HG03565 (cell line): ENCODE data around the gene RER1.

Source experiments
- ATAC-seq: cut with Tn5 transposase; IDR thresholded peaks from one replicate; pipeline ENCODE4 v1.9.1; 2021; ENCODE audit warnings: mild to moderate bottlenecking, moderate library complexity; ENCODE audit not compliant: unreplicated experiment

The RER1 gene, protein sequence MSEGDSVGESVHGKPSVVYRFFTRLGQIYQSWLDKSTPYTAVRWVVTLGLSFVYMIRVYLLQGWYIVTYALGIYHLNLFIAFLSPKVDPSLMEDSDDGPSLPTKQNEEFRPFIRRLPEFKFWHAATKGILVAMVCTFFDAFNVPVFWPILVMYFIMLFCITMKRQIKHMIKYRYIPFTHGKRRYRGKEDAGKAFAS

DNA sequence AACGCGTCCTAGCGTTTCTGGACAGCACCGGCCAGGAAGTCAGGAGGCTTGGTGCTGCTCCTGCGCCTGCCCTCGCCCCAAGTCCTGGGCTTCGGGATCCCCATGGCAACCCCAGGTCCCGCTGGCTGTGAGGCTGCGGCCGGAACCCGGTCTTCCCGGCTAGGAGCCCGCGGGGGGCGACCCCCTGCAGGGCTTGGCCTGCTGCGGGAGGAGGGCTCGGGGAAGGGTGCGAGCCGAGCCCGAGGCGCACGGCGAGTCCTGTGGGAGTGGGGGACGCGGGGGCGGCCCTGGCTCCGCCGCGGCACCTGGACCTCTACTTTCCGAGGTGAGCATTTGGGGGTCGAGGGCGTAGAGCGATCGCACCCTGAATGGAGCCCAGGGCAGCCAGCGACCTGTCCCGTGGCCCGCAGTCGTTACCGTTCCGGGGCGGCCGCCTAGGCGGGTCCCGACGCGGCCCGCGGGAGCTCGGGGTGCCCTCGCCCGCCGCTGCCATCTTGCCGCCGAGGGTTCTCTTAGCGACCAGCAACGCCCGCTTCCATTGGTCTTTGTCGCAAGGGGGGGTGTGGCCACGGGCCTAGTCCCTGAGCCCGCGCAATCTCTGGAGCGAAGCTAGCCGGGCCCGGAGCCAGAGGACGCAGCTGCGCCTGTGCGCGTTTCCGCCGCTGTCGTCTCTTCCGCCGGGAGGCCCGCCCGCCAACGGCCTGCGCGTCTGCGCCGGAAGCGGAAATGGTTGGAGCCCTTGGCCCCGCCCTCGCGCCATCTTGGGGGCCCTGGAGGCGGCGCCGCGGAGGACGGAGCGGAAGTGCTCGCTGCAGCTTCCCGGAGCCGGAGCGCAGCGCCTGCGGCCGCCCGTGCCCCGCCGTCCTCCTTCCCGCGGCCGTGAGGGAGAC, at the start of gene RER1, which contains the start of gene MORN1:
RER1 (plus strand) TSS at position 801 of the 890 bp plus-strand sequence. CDS start 3,950 bp downstream, outside the sequence.
MORN1 (minus strand) TSS at position 514 of the 890 bp plus-strand sequence; CDS start at position 493, 21 bp downstream.
- ATAC-seq, result peak; percentile 77

DNA sequence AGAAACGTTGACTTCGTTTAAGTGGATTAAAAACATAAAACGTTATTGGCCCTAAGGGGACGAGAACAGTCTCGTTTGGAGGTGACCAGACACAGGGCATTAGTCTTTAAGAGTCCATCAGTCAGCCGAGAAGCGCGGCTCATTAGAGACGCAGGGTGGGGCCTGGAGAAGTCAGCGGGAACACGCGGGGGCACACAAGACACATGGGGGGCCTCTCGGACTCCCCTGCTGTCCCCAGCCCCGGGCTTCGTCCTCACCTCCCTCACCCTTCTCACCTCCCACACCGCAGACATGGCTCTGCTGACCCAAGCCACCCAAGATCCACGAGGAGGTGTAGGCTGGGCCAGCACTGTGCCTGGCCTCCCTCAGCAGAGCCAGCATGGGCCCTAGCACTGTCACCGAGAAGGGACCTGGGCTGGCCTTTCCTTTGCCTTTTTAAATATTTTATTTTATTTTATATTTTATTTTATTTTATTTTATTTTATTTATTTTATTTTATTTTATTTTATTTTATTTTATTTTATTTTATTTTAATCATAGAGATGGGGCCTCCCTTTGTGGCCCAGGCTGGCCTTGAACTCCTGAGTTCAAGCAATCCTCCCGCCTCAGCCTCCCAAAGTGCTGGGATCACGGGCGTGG, 49.1 kb upstream of the RER1 start:
- ATAC-seq, result no peak

DNA sequence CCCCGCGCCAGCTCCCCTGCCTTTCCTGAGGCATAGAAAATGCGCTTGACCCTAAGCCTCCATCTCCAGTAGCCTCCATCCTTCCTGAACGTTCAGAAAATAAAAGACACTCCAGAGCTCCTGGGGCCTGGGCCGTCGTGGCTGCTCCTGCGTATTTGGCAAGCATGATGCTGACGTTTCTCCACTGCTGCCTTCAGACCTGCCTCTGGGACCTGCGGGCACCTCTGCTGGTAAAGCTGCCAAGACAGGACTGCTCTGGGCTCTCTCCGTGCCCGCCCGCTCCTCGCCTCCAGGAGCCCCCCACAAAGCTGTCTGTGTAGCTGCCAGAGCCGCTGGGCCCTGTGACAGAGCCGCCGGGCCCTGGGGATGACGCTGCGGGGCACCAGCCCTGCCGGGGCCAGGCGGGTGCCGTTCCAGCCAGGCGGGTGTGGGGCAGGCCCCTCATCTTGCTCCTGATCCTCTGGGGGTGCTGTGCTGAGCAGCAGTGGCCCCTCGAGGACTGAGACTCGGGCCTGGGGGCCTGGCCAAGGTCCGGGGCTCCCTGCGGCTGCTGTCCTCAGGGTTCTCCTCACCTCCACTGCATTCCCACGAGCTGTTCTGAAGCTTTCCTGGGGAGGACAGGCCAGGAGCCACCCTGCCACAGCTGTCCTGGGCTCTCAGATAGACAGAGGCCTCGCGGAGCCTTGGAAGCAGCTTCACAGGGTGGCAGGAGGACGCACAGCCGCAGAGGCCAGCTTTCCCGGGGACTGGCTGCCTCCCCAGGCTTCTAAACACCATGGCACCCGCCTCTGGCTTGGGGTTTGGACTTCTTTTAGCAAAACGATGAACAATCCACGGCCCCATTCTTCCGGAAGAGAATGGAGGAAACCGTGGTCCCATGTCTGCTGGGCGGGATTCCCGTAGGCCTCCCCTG, 48.4 kb upstream of the RER1 start:
- no peak for ATAC-seq

DNA sequence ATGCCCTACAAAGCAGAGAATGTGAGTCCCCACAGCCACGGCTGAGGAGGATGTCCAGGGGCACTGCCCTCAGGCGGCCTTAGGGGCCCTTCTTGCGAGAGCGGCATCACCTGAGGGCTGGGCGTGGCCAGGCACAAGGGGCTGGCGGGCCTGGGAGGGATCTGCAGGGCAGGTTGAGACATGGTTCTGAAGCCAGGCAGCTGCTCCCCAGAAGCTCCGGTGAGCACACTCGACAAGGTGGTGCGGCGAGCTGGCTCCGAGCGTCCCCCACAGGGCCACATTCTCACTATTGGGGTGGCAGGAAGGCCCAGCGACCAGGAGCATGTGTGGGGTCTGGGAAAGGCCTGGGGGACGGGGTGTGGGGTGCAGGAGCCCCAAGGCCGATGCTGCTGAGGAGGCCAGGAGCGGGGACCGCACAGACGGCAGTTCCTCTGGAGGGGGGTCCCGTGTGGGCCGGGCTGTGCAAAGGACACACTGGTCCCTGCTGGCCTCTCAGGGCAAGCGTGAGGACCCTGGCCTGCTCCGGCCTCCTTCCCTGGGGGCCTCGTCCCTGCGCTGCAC, 47.4 kb upstream of the RER1 start:
- no peak for ATAC-seq

DNA sequence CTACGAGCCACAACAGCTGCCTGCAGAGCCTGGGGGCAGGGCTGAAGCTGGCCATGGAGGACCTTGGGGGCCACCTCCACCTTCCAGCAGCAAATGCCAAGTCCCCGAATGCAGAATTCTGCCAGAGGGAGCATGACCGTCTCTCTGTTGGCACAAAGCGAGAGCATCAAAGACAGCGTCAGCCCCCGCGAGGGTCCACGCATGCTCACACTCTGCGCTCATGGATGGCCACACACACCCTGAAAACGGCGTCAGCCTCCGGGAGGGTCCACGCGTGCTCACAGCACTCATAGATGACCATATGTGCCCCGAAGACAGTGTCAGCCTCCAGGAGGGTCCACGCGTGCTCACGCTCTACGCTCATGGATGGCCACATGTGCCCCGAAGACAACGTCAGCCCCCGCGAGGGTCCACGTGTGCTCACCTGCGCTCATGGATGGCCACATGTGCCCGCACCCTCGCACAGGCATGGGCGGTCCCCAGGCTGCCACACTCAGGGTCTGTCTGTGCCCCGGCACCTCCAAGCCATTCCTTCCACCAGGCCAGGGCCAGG, 46.8 kb upstream of the RER1 start:
- no peak for ATAC-seq

DNA sequence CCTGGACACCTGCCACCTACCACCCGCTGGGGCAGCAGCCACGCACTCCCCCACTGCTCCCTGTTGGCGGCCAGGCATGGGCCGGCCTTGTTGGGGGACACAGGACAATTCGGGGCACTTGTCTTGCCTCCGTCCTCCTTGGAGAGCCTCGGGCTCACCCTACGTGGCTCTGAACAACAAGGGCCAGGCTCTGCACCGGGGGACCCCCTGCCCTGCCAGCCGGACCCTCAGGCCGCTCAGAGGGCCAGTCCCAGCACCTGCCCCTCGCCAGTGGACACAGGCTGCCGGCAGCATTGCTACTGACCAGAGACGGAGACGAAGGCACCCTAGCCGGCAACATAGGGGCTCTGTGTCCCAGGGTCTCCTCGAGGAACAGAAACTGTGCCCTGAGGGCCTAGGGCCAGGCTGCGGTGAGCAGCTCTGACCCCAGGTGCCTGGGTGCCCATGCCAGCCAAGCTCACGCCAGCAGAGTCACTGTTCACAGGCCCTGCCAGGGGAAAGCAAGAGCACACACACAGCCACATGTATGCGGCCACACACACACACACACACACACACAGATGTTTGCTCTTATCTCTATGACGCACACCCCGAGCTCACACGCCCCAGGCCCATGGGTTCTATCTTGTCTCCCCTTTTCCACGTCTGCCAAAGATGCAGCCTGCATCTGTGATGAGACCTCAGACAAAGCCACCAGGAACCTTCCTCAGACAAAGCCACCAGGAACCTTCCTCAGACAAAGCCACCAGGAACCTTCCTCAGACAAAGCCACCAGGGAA, 46.2 kb upstream of the RER1 start:
- no peak for ATAC-seq

DNA sequence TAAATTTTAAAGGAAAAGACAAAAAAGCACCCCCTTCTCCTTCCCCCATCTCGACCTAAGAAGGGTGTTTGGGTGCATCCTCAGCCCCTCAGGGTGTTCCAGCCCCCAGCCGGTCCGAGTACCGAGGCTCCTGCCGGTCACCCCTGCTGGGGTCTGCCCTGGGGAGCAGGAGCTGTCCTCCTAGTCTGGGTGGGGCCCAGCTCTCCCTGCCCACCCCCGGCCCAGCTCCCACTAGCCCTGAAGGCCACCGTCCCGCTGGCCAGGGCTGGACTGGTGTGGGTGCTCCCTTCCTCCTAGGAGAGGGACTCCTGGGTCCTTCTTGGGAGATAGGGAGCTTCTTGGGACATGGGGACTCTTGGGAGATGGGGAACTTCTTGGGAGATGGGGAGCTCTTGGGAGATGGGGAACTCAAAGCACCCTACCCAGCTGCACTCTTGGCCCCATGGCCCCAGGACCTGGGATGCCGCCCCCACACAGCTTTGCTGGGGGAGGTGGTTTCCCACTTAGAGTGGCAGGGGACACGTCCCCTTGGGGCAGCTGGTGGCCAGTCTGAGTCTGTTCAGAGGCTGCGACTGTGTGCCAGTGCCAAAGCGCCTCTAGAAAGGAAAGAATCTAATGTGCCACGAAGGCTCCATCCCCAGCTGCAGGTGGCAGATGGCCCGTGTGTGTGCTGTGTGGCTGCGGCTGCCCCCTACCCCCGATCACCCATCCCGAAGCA, 44.8 kb upstream of the RER1 start:
- ATAC-seq, result no peak

DNA sequence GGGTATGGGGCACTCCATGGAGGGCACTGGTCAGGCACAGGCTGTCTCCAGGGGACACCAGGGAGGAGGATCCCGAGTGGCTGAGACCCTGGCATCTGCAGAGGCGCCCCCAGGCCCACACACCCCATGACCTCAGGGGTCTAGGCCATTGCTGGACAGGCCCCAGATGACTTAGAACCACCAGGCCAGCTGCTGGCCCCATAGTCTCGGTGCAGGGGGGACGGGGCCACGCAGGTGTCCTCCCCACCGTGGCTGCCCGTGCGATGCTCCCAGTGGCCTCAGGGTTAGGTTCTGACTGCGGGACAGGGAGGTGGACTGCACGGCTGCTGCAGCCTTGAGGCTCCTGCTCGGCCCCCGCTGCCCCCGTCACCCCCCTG, 44.2 kb upstream of the RER1 start:
- no peak for ATAC-seq

DNA sequence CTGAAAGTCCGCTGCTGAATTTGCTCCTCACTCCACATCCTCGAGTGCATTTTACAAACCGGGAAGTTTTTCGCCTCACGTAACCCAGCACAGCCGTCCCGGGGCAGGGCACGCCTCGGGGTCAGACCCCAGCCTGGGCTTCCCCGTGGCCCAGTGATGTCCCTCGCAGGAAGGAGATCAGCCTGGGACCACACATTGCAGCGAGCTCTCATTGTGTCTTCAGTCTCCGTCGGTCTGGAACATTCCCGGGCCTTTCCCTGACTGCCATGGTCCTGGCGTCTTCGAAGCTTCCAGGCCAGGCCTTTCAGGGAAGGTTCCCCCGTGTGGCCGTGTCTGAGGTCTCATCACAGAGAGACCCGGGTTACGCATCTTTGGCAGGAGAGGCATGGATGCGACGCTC, 43.7 kb upstream of the RER1 start:
- ATAC-seq, result no peak

DNA sequence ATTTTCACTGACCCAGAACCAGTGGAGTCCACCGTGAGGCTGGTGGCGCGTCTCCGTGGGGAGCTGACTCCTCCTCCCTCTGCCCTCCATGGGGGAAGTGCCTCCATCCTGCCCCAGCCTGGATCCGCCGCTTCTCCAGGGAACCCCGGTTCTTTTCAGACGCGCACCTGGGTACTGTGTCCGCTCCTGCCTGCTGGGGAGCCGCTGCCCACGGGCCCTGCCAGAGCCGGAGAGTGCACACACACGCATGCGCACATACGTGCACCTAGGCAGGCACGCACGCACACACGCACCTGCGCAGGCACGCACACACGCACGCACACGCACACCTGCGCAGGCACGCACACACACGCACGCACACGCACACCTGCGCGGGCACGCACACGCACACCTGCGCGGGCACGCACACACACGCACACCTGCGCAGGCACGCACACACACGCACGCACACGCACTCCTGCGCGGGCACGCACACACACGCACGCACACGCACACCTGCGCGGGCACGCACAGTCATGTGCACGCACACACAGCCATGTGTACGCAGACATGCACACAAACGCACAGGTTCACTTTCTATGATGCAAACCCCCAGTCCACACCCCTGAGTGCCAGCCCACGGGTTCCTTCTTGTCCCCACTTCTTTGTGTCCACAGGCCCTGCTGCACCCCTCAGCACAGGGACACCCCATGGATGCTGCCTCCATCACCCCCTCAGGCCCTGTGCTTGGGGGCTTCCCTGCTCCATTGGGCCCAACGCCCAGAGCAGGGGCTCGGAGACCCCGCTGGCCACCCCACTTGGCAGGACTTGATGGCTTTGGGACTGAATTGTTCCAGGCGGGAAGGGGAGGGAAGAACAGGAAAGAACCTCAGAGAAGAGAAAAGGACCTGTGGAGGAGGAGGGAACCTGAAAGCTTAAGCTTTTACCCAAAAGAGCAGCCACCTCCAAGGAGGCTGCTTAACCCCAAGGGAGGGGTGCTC, 43.0 kb upstream of the RER1 start:
- ATAC-seq, result no peak

DNA sequence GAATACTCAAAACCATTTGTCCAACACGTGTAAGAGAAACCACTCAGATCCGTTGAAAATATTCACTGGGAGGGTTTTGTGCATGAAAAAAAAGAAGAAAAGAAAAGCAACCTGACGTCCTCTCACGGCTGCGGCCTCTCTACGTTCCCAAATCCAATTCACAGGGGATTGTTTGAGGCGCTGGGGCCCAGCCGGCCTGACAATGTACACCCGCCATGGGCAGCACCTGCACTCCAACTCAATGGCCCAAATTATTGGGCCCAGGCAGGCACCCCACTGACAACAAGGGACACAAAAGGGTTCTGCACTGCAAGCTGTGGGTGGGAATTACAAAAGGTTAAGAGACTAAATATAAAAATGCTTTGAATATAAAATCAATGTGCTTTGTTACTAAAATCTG, 41.8 kb upstream of the RER1 start:
- no peak for ATAC-seq

DNA sequence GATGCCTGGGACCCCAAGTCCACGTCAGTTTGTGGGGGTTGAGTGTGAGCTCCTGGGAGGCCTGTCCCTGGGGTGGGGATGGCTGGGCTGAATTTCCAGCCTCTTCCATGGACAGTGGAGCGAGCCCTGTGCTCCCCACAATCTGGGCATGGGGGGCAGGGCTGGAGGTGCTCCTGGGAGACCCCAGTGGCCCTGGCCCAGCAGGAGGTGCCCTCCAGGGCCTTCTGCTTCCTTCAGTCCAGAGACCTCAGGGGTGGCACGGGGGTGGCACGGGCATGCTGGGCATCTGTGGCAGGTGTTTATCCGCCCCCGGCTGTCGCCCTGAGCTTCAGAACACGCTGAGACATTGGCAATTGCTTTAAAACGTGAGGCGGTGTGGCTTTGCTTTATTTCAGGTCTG, 41.1 kb upstream of the RER1 start:
- no peak for ATAC-seq

DNA sequence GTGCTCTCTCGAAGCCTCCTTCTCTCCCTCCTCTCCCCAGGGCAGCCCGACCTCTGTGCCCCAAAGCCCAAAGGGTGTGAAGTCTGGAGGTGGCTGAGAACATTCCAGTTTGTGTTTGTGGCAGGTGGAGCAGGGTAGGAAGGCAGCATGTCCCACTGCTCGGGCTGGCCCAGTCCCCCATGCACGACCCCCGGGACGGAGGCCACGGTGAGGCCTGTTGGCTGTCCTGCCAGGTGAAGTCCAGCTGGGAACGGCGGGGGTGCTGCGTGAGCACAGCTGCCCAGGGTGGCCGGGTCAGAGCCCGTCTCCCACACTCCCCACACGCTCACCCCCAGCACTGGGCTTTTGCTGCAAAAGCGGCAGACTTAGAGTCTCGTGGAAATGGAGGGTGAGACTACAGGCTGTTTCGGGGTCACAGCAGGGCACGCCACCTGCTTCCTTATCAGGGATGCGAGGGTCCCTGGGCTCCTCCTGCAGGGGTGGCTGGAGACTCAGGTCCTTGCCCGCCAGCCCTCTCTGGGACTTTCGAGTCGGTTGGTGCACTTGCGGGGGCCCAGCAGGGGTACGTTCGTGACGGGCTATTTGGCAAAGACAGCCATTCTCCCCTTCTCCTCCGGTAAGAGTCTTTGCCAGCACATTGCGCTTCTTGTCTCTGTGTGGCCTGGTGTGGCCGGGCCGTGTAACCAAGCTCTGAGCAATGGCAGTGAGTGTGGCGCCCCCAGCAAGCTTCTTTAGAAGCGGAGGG, 40.6 kb upstream of the RER1 start:
- ATAC-seq, result no peak

DNA sequence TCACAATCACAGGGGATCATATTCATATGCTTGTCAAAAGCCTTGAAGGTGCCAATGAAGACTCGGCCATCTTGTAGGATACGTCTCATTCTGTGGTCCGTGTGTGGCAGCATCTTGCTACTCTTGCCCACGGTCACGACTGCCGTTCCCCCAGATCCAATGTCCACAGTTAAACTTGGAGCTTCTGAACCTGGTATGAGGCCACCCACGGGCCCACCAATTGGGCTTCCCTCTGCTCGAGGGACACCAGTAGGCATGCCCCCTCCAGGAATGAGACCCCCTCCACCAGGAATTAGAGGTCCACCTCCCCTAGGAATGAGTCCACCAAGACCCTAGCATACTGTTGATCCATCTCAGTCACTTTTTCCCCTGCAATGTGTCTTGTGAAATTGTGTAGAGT, 39.9 kb upstream of the RER1 start:
- no peak for ATAC-seq

DNA sequence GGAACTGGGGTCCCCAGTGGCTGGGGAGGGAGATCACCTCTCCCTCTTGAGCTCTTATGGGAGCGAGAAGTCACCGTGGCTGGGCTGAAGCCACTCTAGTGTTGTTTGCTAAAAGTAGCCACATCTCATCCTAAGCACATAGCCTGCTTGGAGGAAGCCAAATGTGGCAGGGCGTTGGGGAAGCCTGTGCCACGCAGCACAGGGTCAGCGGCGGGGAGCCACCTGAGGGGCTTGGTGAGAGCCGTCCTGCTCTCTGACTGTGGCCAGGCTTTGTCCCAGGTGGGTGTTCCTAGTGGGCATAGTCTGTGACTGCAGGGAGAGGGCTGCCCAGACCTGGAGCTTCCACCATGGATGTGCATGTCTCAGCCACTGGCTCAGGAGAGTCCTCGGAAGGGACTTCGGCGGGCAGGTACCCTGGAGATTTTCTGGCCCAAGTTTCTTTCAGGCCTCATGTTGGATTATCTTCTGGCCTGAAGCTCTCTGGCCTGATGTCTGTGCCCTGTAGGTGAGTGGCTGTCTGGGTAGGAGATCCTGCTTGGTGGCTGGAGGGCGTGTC, 39.2 kb upstream of the RER1 start:
- no peak for ATAC-seq

DNA sequence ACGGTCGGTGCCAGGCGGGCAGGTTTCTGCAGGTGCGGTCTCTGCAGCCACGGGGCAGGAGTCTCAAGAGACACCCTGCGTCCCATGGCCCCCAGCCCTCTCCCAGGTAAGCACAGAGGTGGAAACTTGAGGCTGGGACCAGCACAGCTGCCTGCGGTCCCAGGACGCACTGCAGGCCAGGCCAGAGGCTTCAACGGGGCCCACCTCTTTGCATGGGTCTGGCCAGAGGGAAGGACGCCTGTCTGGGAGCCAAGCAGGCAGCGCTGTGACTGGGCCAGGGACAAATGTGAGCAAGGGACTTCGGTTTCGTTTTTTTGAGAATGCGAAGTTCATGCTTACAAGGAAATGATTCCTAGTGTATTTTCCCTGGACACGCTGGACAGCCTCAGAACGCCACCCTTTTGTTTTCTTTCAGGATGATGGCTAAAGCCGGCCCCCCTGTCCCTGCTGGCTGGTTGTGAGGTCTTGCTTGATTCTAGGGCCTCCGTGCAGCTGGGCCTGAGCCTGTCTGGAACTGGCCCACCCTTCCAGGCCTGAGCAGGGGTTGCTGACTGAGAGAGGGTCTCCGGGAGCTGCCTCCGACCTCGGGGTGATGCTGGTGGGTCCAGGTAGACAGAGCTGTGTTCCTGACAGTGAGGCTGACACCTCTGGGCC, 38.6 kb upstream of the RER1 start:
- ATAC-seq, result no peak
